Cardiac fibroblast (primary cell): ENCODE results near the gene DRD1.

Experiments
- DNase-seq, 2 donors: peaks; one replicate each; pipeline versions ENCODE4 v3.0.0 to v3.0.0-alpha.2; 2010; ENCODE audit warnings: low read depth in 2 of 2
- H3K4me3 ChIP-seq, 2 donors: replicated peaks in 1 of 2; 1 replicate in 1 of 2; 2 replicates in 1 of 2; pipeline ENCODE4 v1.5.1; 2011; ENCODE audit warnings: low read depth in 2 of 2, low read length in 2 of 2, mild to moderate bottlenecking in 2 of 2, moderate library complexity in 1 of 2
- TF ChIP-seq, protein P1 (sequence below): IDR thresholded peaks from one replicate; pipeline ENCODE4 v1.5.1; 2011; ENCODE audit warnings: low read depth, mild to moderate bottlenecking, low read length, inconsistent platforms

The DRD1 gene

DNA sequence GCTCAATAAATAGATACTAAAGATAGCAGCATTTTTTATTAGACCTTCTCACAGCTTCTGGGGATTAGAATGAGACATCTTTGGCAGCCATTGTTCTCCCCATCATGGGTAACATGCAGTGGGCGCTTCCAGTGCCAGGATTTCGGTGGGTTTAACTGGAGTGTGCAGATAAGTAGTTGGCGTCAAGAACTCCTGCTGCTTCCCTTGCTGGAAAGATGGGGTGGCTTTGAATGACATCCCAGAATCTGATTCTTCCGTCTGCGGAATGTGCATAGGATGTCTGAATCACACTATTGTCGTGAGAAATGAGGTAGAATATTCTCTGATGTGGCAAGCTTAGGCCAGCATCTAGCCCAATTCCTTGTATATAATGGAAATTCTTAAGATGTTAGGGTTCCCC lies 41.6 kb upstream of the DRD1 start:
- H3K4me3 ChIP-seq = no peak overlapping the region
- no peak for DNase-seq
- TF ChIP-seq, protein P1, sequence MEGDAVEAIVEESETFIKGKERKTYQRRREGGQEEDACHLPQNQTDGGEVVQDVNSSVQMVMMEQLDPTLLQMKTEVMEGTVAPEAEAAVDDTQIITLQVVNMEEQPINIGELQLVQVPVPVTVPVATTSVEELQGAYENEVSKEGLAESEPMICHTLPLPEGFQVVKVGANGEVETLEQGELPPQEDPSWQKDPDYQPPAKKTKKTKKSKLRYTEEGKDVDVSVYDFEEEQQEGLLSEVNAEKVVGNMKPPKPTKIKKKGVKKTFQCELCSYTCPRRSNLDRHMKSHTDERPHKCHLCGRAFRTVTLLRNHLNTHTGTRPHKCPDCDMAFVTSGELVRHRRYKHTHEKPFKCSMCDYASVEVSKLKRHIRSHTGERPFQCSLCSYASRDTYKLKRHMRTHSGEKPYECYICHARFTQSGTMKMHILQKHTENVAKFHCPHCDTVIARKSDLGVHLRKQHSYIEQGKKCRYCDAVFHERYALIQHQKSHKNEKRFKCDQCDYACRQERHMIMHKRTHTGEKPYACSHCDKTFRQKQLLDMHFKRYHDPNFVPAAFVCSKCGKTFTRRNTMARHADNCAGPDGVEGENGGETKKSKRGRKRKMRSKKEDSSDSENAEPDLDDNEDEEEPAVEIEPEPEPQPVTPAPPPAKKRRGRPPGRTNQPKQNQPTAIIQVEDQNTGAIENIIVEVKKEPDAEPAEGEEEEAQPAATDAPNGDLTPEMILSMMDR = no peak

DNA sequence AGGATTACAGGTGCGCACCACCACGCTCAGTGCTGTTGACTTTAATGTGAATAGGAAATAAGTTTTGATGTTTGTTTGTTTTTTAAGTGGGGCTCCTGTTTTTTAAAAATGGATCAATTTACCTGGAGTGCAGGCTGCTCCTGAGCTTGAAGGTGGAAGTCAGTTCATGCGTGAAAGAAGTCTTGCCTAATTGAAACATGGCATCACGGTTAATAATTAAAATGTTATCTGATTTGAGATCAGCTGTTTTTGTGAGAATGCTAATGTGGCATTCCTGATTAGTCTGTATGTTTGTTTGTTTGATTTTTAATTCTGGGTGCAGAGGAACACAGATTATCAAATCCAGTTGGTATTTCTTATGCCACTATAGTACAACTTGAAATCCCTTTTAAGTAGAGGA lies 40.8 kb upstream of the DRD1 start:
- no peak for DNase-seq
- no peak overlapping the region for H3K4me3 ChIP-seq
- TF ChIP-seq, protein P1 = no peak

DNA sequence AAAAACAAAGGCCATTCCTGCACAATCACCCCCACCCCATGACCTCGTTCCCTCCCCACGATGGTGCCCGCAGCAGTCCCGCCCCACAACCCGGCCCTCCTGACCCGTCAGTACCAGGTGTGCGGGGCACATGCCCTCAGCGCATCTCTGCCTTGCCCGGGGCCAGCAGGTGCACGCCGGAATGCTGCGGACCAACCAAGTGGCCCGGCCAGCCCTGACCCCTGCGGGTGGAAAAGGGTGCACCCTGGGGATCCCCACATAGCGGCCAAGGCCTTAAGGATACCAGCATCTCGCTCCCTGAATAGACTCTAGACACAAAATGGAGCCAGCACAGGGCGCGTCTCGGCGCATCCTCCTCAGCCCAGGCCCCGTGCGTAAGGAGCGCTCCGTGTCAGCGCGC lies 40.3 kb upstream of the DRD1 start:
- TF ChIP-seq, protein P1 = no peak
- no peak overlapping the region for H3K4me3 ChIP-seq
- DNase-seq = no peak

DNA sequence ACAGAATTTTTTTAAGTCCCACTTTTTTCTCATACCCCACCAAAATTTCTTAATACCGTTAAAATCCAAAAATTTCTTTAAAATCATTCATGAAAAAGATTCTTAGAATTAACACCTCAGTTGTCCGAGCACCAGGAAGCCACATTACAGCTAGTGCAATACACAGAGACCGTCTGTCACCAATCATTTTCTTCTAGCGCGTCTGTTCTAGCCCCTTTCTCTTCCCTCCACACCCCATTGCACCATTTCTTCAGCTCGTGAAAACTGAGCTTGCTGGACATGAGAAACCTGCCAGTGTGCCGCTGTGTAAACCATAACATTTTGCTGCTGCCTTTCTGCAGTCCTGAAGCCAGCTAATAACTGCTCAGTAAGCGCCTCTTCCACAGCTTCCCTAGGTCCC lies 39.4 kb upstream of the DRD1 start:
- DNase-seq = no peak
- TF ChIP-seq, protein P1 = no peak
- no peak overlapping the region for H3K4me3 ChIP-seq

DNA sequence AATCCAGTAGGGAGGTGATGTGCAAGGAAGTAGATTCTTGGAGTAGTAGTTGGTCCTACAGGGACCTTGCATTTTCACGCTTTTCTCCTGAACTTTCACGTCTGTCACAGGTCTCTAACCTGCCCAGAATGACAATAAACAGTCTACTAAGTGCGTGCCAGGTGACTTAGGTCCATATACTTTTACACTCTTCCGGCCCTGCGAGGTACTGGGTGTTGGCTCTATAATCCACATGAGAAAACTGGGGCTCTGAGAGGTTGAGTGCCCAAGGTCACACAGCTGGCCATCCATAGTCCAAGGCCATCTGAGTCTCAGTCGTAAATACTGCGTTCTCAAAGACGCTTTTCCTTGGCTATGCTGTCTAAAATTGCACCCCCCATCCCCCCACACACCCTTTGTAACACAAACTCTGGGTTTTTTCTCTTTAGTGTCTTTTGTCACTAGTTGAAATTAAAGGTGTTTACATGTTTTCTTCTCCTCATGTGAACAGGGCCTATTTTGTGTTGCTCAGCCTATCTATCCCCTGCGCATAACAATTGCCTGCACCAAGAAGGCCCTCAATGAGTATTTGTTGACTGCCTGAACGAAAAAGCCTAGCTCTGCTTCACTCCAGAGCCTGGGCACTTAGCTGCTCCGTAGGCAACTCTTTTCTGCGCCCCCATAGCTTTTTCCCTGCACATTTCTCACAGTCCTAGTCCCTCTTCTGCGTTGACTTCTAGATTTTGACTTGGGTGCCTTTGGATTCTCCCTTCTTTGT lies 35.3 kb upstream of the DRD1 start:
- no peak for DNase-seq
- H3K4me3 ChIP-seq = peak overlapping the region; percentile 63 to 84
- TF ChIP-seq, protein P1 = no peak

DNA sequence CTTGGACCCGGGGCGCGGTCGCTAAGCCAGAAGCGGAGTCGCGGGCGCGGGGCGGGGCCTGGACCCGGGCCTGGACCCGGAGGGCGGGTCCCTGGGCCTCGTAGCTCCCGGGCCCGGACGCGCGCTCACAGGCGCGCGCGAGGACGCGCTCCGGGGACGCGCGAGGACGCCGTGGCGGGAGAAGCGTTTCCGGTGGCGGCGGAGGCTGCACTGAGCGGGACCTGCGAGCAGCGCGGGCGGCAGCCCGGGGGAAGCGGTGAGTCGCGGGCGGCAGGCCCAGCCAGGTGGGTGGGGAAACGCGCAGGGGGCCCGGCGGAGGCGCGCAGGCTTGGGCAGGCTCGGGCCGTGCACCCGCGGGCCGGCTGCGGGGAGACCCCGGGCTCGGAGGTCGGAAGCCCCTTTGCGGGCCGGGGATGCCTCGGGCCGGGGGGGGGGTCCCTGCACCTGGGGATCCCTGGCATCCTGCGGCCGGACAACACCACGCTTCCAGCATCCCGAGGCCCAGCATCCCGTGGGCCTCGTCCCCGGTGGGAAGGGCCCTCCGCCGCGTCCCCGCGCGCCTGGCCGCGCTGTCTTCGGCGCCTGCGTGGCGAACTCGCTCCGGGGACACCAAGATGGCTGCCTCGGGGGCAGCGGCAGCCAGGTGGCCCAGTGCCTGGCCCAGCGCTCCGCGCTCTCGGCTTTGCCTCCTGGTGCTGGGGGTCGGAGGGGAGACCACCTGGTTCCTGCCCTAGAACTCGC lies 34.6 kb upstream of the DRD1 start, which contains the start of gene SFXN1:
TSS of gene SFXN1 (plus strand) at position 177 of the 741 bp plus-strand sequence. CDS start 13,544 bp downstream, outside the sequence.
- TF ChIP-seq, protein P1 = no peak
- peak; percentile 69 to 77 for DNase-seq

More for the DNA sequence above, 34.6 kb upstream of the DRD1 start, which contains the start of gene SFXN1:
- peak within 1 kb of the TSS; percentile 63 to 84 for H3K4me3 ChIP-seq
